Suprapubic skin (tissue), 4 donors: Measurements from ENCODE around the gene IGF2BP2. TPM values are rescaled to one million over a fixed set of nuclear protein-coding genes. Genes with fewer than 3 reads are reported as not detected.

Experiments
- DNase-seq, 2 donors: peaks; one replicate each; pipeline ENCODE4 v3.0.0-alpha.2; 2019; ENCODE audit warnings: low spot score in 2 of 2
- H3K27ac ChIP-seq: fragments of 200-600 bp; sonication (generic); one replicate; pipeline ENCODE4 v1.5.1; 2019
- H3K27me3 ChIP-seq: fragments of 200-600 bp; sonication (generic); one replicate; pipeline ENCODE4 v1.5.1; 2019
- H3K36me3 ChIP-seq: fragments of 200-600 bp; sonication (generic); one replicate; pipeline ENCODE4 v1.5.1; 2019
- H3K4me1 ChIP-seq: fragments of 200-600 bp; sonication (generic); one replicate; pipeline ENCODE4 v1.5.1; 2019
- H3K4me3 ChIP-seq: fragments of 200-600 bp; sonication (generic); one replicate; pipeline ENCODE4 v1.5.1; 2019; ENCODE audit warnings: mild to moderate bottlenecking
- H3K9me3 ChIP-seq: fragments of 200-600 bp; sonication (generic); one replicate; pipeline ENCODE4 v1.5.1; 2019
- EP300 ChIP-seq: sonication (generic); formaldehyde crosslinking; IDR thresholded peaks from one replicate; pipeline ENCODE4 v1.6.1; 2017; ENCODE audit warnings: antibody characterized with exemption
- POLR2A ChIP-seq, 2 donors: fragments of 450-650 bp; IDR thresholded peaks; one replicate each; pipeline ENCODE4 v1.6.1; 2017; ENCODE audit warnings: antibody characterized with exemption in 2 of 2, mild to moderate bottlenecking in 2 of 2, moderate library complexity in 2 of 2
- POLR2AphosphoS5 ChIP-seq, 3 donors: sonication (generic); formaldehyde crosslinking; IDR thresholded peaks; one replicate each; pipeline ENCODE4 v1.6.1; 2017; ENCODE audit warnings: antibody characterized with exemption in 3 of 3
- WGBS: methylation state at CpG from one replicate; pipeline ENCODE4 v1.1.5; 2018; 5-methylcytosine and 5-hydroxymethylcytosine counted together
- total RNA-seq, 4 donors: library from RNA; depleted of rRNA; stranded (reverse); fragments of >200 nt; gene quantifications; one replicate each; pipeline ENCODE4 v1.1.0, GENCODE V29; 2016
- TF ChIP-seq, protein P1 (sequence below), 2 donors: fragments of 200-600 bp in 1 of 2; fragments of 450-650 bp in 1 of 2; sonication (generic) in 1 of 2; IDR thresholded peaks; one replicate each; pipeline ENCODE4 v1.5.1; 2016 to 2019; ENCODE audit warnings: antibody characterized with exemption in 2 of 2, mild to moderate bottlenecking in 1 of 2, moderate library complexity in 1 of 2

IGF2BP2 gene
- total RNA-seq, 4 donors from 2014 or later, result 7.6 to 29.9 (median 8.4) TPM

- Histone ChIP-seq H3K27ac (no peak overlapping the region), H3K4me3 (no peak overlapping the region), H3K36me3 (no peaks in the 10 kb centered on the region), H3K9me3 (no peaks in the 10 kb centered on the region), H3K27me3 (no peaks in the 10 kb centered on the region), H3K4me1 (no peaks in the 10 kb centered on the region)
- TF ChIP-seq POLR2A (IDR thresholded peaks at IDR 0.05), result no peak
- TF ChIP-seq, protein P1, sequence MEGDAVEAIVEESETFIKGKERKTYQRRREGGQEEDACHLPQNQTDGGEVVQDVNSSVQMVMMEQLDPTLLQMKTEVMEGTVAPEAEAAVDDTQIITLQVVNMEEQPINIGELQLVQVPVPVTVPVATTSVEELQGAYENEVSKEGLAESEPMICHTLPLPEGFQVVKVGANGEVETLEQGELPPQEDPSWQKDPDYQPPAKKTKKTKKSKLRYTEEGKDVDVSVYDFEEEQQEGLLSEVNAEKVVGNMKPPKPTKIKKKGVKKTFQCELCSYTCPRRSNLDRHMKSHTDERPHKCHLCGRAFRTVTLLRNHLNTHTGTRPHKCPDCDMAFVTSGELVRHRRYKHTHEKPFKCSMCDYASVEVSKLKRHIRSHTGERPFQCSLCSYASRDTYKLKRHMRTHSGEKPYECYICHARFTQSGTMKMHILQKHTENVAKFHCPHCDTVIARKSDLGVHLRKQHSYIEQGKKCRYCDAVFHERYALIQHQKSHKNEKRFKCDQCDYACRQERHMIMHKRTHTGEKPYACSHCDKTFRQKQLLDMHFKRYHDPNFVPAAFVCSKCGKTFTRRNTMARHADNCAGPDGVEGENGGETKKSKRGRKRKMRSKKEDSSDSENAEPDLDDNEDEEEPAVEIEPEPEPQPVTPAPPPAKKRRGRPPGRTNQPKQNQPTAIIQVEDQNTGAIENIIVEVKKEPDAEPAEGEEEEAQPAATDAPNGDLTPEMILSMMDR (IDR thresholded peaks at IDR 0.05), result no peak
- no peak for TF ChIP-seq EP300
- TF ChIP-seq POLR2AphosphoS5 (IDR thresholded peaks at IDR 0.05), result no peak
- no peak for DNase-seq
- 48% methylated on average over 1 of the region's 1 CpG for WGBS
Observed at GRCh38 chr3:185865247-185865646, 40.4 kb upstream of the IGF2BP2 start.

DNA sequence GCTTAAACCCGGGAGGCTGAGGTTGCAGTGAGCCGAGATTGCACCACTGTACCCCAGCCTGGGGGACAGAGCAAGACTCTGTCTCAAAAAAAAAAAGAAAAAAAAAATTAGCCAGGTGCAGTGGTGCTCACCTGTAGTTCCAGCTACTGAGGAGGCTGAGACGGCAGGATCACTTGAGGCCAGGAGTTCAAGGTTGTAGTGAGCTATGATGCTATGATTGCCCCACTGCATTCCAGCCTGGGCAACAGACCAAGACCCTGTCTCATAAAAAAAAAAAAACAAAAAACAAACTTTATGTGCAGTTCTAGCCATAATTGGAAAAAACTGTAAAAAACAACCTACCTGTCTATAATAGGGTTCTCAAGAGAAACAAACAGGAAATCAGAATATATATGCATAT, 39.9 kb upstream of the IGF2BP2 start:
- DNase-seq, result no peak
- Histone ChIP-seq H3K4me1 (no peaks in the 10 kb centered on the region), H3K4me3 (no peak overlapping the region), H3K36me3 (no peaks in the 10 kb centered on the region), H3K27ac (no peak overlapping the region), H3K9me3 (no peaks in the 10 kb centered on the region), H3K27me3 (no peaks in the 10 kb centered on the region)
- no peak for TF ChIP-seq EP300
- TF ChIP-seq, protein P1 (IDR thresholded peaks at IDR 0.05), result no peak
- no peak for TF ChIP-seq POLR2A (IDR thresholded peaks at IDR 0.05)
- no peak for TF ChIP-seq POLR2AphosphoS5 (IDR thresholded peaks at IDR 0.05)
- 89% methylated on average over 3 of the region's 3 CpGs for WGBS

GRCh38 chr3:185862920-185863319, 38.1 kb upstream of the IGF2BP2 start:
- Histone ChIP-seq H3K27ac (no peak overlapping the region), H3K4me3 (no peak overlapping the region), H3K4me1 (no peaks in the 10 kb centered on the region), H3K36me3 (no peaks in the 10 kb centered on the region), H3K9me3 (no peaks in the 10 kb centered on the region), H3K27me3 (no peaks in the 10 kb centered on the region)
- DNase-seq, result no peak
- TF ChIP-seq POLR2AphosphoS5 (IDR thresholded peaks at IDR 0.05), result no peak
- no peak for TF ChIP-seq POLR2A (IDR thresholded peaks at IDR 0.05)
- TF ChIP-seq, protein P1 (IDR thresholded peaks at IDR 0.05), result no peak
- TF ChIP-seq EP300, result no peak
- 91% methylated on average over 4 of the region's 4 CpGs for WGBS

- no peaks in the 10 kb centered on the region for H3K27me3 ChIP-seq
- no peaks in the 10 kb centered on the region for H3K4me1 ChIP-seq
- 87% methylated on average over 4 of the region's 4 CpGs for WGBS
- TF ChIP-seq POLR2AphosphoS5 (IDR thresholded peaks at IDR 0.05) (no peak), EP300 (no peak), POLR2A (IDR thresholded peaks at IDR 0.05) (no peak)
- TF ChIP-seq, protein P1 (IDR thresholded peaks at IDR 0.05), result no peak
- H3K9me3 ChIP-seq, result no peaks in the 10 kb centered on the region
- no peak for DNase-seq
- no peak overlapping the region for H3K4me3 ChIP-seq
- H3K27ac ChIP-seq, result no peak overlapping the region
- no peaks in the 10 kb centered on the region for H3K36me3 ChIP-seq
Observed at GRCh38 chr3:185859294-185859972, 34.6 kb upstream of the IGF2BP2 start.

GRCh38 chr3:185858502-185859225, 33.8 kb upstream of the IGF2BP2 start:
- no peaks in the 10 kb centered on the region for H3K4me1 ChIP-seq
- no peak overlapping the region for H3K4me3 ChIP-seq
- whole genome bisulfite sequencing, result 88% methylated on average over 8 of the region's 8 CpGs
- no peak overlapping the region for H3K27ac ChIP-seq
- DNase-seq, result no peak
- no peaks in the 10 kb centered on the region for H3K36me3 ChIP-seq
- no peaks in the 10 kb centered on the region for H3K9me3 ChIP-seq
- no peaks in the 10 kb centered on the region for H3K27me3 ChIP-seq
- no peak for TF ChIP-seq EP300
- TF ChIP-seq POLR2A (IDR thresholded peaks at IDR 0.05), result no peak
- TF ChIP-seq, protein P1 (IDR thresholded peaks at IDR 0.05), result no peak
- no peak for TF ChIP-seq POLR2AphosphoS5 (IDR thresholded peaks at IDR 0.05)
